Measurements from ENCODE around the gene ELF3. TPM values are rescaled to one million over a fixed set of nuclear protein-coding genes. Genes with fewer than 3 reads are reported as not detected.
A peak's percentile ranks its signal among the peaks of the same experiment; 100 is the strongest.
"Not testable (repeated sequence)": the region's sequence is repeated elsewhere in the genome, so short reads cannot be mapped to it uniquely, and the experiment has no call there.

ELF3 gene
- total RNA-seq, 2 donors from 2014 or later = 11.8 to 13.2 TPM

DNA sequence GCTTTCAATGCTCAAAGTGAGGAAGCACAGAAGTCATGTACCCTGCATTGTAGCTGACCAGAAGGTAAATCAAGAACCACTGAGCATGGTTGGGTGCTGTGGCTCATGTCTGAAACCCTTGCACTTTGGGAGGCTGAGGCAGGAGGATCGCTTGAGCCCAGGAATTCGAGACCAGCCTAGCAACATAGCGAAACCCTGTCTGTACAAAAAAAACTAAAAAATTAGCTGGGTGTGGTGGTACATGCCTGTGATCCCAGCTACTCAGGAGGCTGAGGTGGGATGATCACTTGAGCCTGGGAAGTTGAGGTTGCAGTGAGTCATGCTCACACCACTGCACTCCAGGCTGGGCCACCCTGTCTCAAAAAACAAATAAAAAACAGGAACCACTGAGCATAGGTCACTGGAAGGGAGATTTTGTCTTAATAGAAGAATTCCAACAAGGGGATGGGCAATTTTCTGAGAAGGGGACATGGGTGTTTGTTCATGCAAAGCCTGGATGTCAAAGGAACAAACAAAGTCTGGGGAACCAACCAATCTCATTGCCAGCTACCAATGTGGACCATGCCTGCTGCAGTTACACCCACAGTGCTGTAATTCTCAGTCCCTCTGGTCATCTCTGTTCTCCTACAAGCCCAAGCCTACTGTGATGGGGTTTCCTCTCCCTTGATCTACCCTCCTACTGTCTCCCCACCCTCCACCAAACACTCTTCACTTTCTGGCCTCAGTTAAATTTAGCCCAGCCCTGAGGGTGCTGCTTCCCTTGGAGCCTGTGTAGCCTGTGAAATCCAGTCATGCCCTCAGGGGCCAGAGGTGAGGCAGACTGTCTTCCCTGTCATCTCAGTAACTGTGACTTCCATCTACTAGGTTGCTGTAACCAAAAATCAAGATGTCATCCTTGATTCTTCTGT lies 47.9 kb downstream of the ELF3 start:
- Mint-ChIP-seq H3K9me3 (no peaks in the 10 kb centered on the region), H3K27me3 (ENCODE audit: insufficient read depth) (no peaks in the 10 kb centered on the region), H3K27ac (no peak overlapping the region), H3K4me1 (peaks cover 4% of the 10 kb centered on the region), H3K4me3 (no peak overlapping the region), H3K36me3 (ENCODE audit: low read depth) (no peaks in the 10 kb centered on the region)
- H3K4me3 ChIP-seq (ENCODE audit: low read length) = no peak overlapping the region
- no peak overlapping the region for H3K27ac ChIP-seq (ENCODE audit: low read depth, low read length)
- no peaks in the 10 kb centered on the region for H3K27me3 ChIP-seq (ENCODE audit: control insufficient read depth, insufficient read depth, low read length, poor library complexity, severe bottlenecking)
- no peak for DNase-seq
- no peaks in the 10 kb centered on the region for H3K4me1 ChIP-seq (ENCODE audit: control insufficient read depth, insufficient read depth, low read length)
- H3K36me3 ChIP-seq (ENCODE audit: control insufficient read depth, insufficient read depth, low read length) = no peaks in the 10 kb centered on the region
- WGBS, 2 experiments (ENCODE audit: insufficient coverage in 1 of 2, insufficient read length in 1 of 2) = 96 to 100% methylated on average over 1 to 3 of the region's 3 CpGs
- H3K9me3 ChIP-seq (ENCODE audit: control insufficient read depth, low read length) = no peaks in the 10 kb centered on the region
- no peak overlapping the region for H3K9ac ChIP-seq (ENCODE audit: extremely low read depth, low read length, poor library complexity, severe bottlenecking)
- TF ChIP-seq, protein P1, sequence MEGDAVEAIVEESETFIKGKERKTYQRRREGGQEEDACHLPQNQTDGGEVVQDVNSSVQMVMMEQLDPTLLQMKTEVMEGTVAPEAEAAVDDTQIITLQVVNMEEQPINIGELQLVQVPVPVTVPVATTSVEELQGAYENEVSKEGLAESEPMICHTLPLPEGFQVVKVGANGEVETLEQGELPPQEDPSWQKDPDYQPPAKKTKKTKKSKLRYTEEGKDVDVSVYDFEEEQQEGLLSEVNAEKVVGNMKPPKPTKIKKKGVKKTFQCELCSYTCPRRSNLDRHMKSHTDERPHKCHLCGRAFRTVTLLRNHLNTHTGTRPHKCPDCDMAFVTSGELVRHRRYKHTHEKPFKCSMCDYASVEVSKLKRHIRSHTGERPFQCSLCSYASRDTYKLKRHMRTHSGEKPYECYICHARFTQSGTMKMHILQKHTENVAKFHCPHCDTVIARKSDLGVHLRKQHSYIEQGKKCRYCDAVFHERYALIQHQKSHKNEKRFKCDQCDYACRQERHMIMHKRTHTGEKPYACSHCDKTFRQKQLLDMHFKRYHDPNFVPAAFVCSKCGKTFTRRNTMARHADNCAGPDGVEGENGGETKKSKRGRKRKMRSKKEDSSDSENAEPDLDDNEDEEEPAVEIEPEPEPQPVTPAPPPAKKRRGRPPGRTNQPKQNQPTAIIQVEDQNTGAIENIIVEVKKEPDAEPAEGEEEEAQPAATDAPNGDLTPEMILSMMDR (conservative IDR thresholded peaks at IDR 0.05) = no peak

DNA sequence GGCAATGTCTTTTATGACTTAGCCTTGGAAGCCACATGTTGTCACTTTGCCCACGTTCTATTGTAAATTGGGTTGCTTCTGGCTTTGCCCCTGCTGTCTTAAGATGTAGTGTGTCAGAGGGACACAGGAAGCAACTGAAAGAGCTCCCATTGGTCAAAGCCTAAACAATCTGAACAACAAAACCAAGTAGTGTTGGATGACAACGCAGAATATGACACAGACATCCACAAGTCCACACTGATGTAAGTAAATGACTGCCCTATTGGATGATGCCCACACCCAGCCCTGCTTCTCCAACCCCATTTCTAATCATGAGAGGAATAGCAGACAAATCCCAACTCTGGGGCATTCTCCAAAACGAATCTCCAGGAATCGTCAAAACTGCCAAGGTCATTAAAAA lies 50.7 kb downstream of the ELF3 start:
- Mint-ChIP-seq H3K36me3 (ENCODE audit: low read depth) (no peaks in the 10 kb centered on the region), H3K9me3 (no peaks in the 10 kb centered on the region), H3K4me3 (no peak overlapping the region), H3K27me3 (ENCODE audit: insufficient read depth) (no peaks in the 10 kb centered on the region), H3K27ac (no peak overlapping the region), H3K4me1 (peaks cover 10% of the 10 kb centered on the region)
- no peaks in the 10 kb centered on the region for H3K36me3 ChIP-seq (ENCODE audit: control insufficient read depth, insufficient read depth, low read length)
- no peak overlapping the region for H3K9ac ChIP-seq (ENCODE audit: extremely low read depth, low read length, poor library complexity, severe bottlenecking)
- no peaks in the 10 kb centered on the region for H3K4me1 ChIP-seq (ENCODE audit: control insufficient read depth, insufficient read depth, low read length)
- H3K9me3 ChIP-seq (ENCODE audit: control insufficient read depth, low read length) = no peaks in the 10 kb centered on the region
- no peak overlapping the region for H3K4me3 ChIP-seq (ENCODE audit: low read length)
- TF ChIP-seq, protein P1 (conservative IDR thresholded peaks at IDR 0.05) = no peak
- no peak for DNase-seq
- 90 to 96% methylated on average over 2 to 4 of the region's 4 CpGs for WGBS, 2 experiments (ENCODE audit: insufficient coverage in 1 of 2, insufficient read length in 1 of 2)
- H3K27me3 ChIP-seq (ENCODE audit: control insufficient read depth, insufficient read depth, low read length, poor library complexity, severe bottlenecking) = no peaks in the 10 kb centered on the region
- no peak overlapping the region for H3K27ac ChIP-seq (ENCODE audit: low read depth, low read length)

DNA sequence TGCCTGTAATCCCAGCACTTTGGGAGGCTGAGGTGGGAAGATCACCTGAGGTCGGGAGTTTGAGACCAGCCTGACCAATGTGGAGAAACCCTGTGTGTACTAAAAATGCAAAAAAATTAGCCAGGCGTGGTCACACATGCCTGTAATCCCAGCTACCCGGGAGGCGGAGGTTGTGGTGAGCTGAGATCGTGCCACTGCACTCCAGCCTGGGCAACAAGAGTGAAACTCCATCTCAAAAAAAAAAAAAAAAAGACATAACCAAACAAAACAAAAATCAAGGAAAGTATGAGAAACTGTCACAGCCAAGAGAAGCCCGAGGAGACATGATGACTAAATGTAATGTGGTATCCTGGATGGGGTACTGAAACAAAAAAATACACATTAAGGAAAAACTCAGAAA lies 51.4 kb downstream of the ELF3 start:
- H3K27me3 Mint-ChIP-seq (ENCODE audit: insufficient read depth); H3K4me3 Mint-ChIP-seq; H3K27me3 ChIP-seq (ENCODE audit: control insufficient read depth, insufficient read depth, low read length, poor library complexity, severe bottlenecking); H3K9me3 ChIP-seq (ENCODE audit: control insufficient read depth, low read length); H3K36me3 Mint-ChIP-seq (ENCODE audit: low read depth); H3K4me1 ChIP-seq (ENCODE audit: control insufficient read depth, insufficient read depth, low read length); H3K27ac Mint-ChIP-seq; H3K36me3 ChIP-seq (ENCODE audit: control insufficient read depth, insufficient read depth, low read length); H3K4me3 ChIP-seq (ENCODE audit: low read length); H3K9ac ChIP-seq (ENCODE audit: extremely low read depth, low read length, poor library complexity, severe bottlenecking); DNase-seq; H3K27ac ChIP-seq (ENCODE audit: low read depth, low read length); H3K9me3 Mint-ChIP-seq: not testable (repeated sequence)
- WGBS, 2 experiments (ENCODE audit: insufficient coverage in 1 of 2, insufficient read length in 1 of 2) = 90 to 93% methylated on average over 3 to 6 of the region's 6 CpGs
- peaks cover 10% of the 10 kb centered on the region for H3K4me1 Mint-ChIP-seq

GRCh38 chr1:202062636-202063035 lies 52.2 kb downstream of the ELF3 start:
- H3K4me1 ChIP-seq (ENCODE audit: control insufficient read depth, insufficient read depth, low read length); H3K4me3 ChIP-seq (ENCODE audit: low read length); H3K36me3 Mint-ChIP-seq (ENCODE audit: low read depth); H3K27ac ChIP-seq (ENCODE audit: low read depth, low read length); H3K9me3 Mint-ChIP-seq; H3K36me3 ChIP-seq (ENCODE audit: control insufficient read depth, insufficient read depth, low read length); H3K4me3 Mint-ChIP-seq; H3K27me3 Mint-ChIP-seq (ENCODE audit: insufficient read depth); H3K9me3 ChIP-seq (ENCODE audit: control insufficient read depth, low read length); H3K27me3 ChIP-seq (ENCODE audit: control insufficient read depth, insufficient read depth, low read length, poor library complexity, severe bottlenecking); H3K9ac ChIP-seq (ENCODE audit: extremely low read depth, low read length, poor library complexity, severe bottlenecking); DNase-seq: not testable (repeated sequence)
- WGBS, 2 experiments (ENCODE audit: insufficient coverage in 1 of 2, insufficient read length in 1 of 2) = 93 to 94% methylated on average over 3 to 7 of the region's 7 CpGs
- peak overlapping the region; percentile 98 for H3K27ac Mint-ChIP-seq
- H3K4me1 Mint-ChIP-seq = peaks cover 13% of the 10 kb centered on the region

Measured in endodermal cell (in vitro differentiated cells).